GM12873 (cell line): ENCODE results near the gene EHBP1L1.

Source experiments
- CTCF ChIP-seq: IDR thresholded peaks from 2 replicates; pipeline ENCODE4 v1.5.1; 2012; ENCODE audit warnings: low read depth, mild to moderate bottlenecking, moderate library complexity, low read length, control low read depth; ENCODE audit not compliant: insufficient read depth; ENCODE audit errors: missing control alignments

The EHBP1L1 gene

GRCh38 chr11:65578667-65579066, 2.8 kb downstream of the EHBP1L1 start:
- TF ChIP-seq CTCF: no peak

- TF ChIP-seq CTCF: no peak
Measured at GRCh38 chr11:65579291-65579690, 3.4 kb downstream of the EHBP1L1 start.

GRCh38 chr11:65580031-65580692, 4.3 kb downstream of the EHBP1L1 start:
- no peak for TF ChIP-seq CTCF

DNA sequence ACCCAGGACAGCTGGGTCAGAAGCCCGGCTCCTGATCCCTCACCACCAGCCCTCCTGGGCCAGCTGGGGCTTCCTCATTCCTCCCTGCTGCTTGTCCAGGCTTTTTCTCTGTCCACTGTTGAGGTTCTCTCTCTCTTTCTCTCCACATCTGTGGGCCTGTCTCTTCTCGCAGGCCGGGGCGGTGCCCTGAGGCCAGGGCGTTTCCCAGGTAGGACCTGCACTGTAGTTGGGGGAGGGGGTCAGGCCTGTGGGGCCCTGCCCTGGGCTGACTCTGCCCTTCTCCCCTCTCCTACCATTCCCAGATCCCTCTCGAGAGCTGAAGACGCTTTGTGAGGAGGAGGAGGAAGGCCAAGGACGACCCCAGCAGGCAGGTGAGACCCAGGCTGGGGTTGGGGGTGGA, 4.9 kb downstream of the EHBP1L1 start:
- TF ChIP-seq CTCF: no peak

DNA sequence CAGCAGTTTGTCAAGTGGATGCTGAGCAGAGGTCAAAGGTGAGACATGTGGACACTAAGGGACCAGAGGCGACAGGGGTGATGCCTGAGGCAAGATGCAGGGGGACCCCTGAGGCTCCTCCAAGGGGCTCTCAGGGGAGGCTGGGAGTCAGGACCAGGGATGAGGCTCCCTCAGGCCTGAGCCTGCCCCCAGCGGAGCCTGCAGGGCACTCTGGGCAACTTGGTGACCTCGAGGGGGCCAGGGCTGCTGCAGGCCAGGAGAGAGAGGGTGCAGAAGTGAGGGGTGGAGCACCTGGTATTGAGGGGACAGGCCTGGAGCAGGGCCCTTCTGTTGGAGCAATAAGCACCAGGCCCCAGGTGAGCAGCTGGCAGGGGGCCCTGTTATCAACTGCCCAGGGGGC, 6.1 kb downstream of the EHBP1L1 start:
- no peak for TF ChIP-seq CTCF

GRCh38 chr11:65583589-65583988, 7.7 kb downstream of the EHBP1L1 start:
- no peak for TF ChIP-seq CTCF

DNA sequence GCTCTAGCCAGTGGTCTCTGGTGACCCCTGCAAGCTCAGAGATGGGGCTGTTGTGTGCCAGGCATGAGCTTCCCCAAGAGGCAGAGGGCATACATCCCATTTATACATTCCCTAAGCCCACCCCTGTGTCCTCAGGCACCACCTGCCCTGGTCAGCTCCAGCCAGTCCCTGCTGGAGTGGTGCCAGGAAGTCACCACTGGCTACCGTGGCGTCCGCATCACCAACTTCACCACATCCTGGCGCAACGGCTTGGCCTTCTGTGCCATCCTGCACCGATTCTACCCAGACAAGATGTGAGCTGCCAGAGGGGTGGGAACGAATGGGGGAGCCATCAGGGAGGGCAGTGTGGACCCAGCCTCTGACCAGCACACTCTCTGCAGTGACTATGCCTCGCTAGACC, 8.3 kb downstream of the EHBP1L1 start:
- no peak for TF ChIP-seq CTCF
